T1000 (cell line): ENCODE measurements around the gene S100A12.
"Not testable (repeated sequence)": the region's sequence is repeated elsewhere in the genome, so short reads cannot be mapped to it uniquely, and the experiment has no call there.

Experiments used
- DNase-seq: peaks from one replicate; lab custom pipeline; 2025; ENCODE audit warnings: mixed read lengths; lab: John Stamatoyannopoulos, UW

The S100A12 gene

GRCh38 chr1:153352523-153352922, 22.9 kb downstream of the S100A12 start:
- DNase-seq, result peak; percentile 37

GRCh38 chr1:153350321-153350957, 25.0 kb downstream of the S100A12 start:
- no peak for DNase-seq

DNA sequence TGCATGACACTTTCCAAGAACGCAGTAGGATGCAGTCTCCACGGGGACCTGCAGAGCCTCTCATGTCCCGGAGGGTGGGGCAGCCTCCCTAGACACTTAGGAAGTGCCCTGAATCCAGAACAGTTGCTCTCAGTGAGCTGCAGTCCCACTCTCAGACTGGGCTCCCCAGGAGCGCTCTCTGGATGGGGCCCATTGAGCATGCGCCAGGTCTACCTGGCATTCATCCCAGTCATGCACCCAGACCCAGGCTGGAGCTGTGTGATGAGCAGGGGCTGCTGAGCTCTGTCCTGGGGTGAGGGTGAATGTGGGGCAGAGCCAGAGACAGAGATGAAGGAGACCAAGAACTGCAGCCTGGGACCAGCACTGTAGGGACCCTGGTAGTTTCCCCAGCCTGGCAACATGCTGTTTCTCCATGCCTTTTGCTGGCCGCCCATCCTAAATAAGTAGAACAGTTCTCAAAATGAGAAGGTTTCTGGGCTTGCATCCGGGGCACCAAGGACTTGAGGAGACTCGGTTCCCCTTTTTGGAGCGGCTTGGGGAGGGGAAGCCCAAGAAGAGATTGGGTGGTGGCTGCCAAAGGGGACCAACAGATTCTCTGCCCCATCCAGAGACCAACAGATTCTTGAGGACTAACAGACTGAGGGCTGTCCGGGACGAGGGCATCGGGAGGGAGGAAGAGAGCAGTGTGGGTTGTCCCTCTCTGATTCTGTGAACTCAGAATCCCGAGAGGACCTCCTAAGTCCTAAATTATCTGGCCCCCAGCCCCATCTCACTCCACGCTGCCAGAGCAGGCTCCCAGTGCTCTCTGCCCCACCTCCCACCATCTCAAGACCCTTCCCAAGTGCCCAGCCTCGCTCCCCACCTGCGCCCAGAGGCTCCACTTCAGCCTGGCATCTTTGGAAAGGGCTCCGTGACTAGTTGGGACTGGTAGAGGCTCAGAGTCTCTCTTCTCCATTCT, 25.8 kb downstream of the S100A12 start:
- DNase-seq, result no peak

DNA sequence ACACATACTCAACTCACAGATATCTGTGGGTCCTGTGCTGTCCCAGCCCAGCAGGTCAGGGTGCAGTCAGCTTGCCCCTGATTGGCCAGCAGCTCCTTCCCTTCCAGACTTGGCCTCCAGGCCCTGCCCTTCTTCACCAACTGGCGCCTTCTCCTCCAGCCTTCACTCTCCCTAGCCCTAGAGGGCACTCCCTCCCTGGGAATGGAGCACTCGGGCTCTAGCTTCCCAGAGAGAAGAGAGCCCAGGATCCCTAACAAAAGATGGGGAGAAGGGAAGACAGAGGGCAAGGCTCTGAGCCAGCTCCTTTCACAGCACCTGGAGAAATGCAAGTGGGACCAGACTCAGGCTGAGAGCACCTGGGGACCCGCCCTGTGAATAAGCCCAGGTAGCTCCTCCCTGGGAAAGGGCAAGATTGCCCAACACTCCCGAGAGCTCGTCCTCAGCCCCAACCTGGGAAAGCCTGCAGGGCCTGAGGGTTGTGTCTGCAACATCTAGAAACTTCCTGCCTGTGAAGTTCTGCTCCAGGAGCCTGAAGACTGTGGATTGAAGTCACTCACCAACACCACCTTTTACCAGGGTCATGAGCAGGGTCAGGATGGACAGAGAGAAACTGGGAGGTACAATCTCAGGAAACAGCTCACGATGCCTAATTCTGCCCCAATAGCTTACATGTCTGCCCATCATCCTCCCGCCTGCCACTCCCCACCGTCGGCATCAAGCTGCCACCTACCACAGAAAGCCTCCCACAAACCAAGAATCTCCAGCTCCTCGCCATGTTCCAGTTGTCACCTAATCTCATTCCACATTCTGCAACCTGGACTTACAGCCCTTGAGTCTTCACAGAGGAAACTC, 26.7 kb downstream of the S100A12 start, which contains the start of gene PGLYRP4:
Gene PGLYRP4 (minus strand): TSS at position 331 of the 852 bp plus-strand sequence. CDS start 909 bp downstream, outside the sequence.
- no peak for DNase-seq

DNA sequence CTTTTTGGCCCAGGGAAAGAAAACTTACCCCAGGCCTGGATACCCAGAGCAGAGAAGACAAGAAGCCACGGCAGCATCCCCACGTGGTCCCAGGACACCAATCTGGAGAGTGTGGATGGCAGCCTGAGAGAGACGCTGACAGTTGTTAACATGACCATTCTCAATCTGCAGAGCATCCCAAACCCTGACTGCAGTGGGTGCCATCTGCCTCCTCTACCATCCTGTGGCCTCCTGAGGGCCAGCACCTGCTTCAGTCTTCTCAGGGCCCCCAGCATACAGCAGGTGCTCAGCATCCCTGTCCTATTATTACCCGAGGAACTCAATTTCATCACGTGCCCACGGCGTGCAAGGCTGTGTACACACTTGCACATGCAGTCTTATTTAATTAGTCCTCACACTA, 27.6 kb downstream of the S100A12 start:
- no peak for DNase-seq

- not testable (repeated sequence) for DNase-seq
Measured at GRCh38 chr1:153347049-153347448, 28.4 kb downstream of the S100A12 start.

GRCh38 chr1:153346077-153346723, 29.2 kb downstream of the S100A12 start:
- no peak for DNase-seq

DNA sequence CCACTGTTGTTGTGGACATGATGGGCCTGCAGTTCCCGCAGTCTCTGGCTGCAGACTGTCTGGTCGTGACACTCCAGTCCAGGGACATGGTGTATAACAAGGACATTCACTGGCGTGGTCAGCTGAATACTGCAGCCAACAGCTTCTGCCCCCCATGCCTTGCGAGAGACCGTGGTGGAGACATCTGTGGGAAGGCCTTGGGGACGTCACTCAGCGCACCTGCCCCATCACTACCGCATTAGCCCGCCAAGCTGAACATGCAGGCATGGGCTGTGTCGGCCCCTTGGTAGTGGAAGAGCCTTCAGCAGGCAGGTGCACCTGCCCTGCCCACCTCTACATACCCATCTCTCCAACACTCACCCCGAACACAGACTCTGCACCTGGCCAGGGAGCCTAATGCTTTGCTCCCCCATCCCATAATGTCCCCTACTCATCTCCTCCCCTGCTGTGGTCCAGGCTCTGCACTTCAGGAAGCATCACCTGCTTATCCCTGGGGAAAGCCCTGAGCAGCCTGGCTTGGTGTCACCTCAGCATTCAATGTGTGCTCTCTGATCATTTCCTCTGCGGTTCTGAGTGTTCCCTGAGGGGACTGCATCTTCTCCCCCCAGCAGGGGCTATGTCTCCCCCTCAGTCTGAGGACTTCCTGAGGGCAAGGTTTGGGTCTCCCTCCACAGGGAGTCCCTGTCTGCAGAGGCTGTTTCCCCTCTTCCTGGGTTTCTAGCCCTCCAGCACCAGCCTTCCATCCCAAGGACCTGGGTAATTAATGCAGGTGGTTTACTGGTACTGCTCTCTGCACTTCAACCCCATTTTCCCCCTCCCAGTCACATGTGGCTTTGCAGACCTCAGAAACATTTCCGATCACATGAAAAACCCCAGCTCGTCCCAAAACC, 30.0 kb downstream of the S100A12 start:
- DNase-seq, result no peak

DNA sequence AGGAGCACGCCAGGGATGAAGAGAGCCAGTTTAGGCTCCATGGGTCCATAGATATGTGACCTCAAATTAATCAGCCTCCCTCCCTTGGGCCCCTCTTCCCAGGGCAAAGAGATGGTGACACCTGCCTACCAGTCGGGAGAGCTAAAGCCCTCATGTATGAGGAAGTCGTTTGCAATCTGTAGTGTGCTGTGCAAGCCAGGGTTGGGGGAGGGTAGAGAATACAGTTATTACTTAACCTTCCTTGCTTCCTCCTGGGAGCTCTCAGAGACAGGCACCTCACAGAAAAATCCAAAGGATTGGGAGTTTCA, 30.7 kb downstream of the S100A12 start:
- no peak for DNase-seq

DNA sequence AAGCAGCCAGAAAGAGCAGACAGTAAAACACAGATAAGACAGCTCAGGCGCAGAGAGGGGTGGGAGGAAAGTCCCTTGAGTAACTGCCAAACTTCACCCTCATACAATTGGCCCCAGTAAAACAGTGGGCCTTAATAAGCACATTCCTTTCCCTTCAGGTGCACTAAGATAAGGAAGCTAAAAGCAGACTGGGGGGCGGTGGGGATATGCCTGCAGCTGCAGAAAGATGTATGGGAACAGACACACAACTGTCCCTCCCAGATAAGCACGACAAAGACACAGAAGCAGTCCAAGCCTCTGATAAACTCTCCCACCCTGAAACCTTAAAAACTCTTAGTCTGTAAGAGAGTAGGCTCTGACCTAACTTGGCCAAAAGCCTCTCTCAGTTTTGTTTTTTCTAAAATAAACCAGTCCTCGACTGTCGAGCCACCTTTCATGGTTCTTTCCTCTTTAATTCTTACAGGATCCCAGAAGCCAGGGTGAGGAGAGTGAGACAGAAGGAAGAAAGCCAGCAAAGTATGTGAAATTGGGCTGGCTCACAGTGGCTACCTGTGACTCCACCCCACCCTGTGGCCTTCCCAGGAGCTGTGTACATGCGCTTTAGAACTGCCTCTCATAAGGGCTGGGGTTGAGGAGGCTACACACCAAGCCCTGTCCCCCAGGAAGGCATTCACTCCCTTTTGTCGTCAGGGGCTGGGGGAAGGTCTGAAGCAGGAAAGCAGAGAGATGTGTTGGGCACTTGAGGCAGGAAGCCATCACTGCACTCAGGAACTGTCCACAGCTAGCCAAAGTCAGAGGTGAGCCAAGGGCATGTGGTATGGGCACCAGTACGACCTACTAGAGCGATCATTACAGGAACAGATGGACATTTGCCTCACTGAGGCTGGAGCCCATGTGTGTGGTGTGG, 31.4 kb downstream of the S100A12 start:
- no peak for DNase-seq

GRCh38 chr1:153343040-153343681, 32.3 kb downstream of the S100A12 start:
- DNase-seq, result no peak

- DNase-seq, result no peak
Measured at GRCh38 chr1:153342178-153342577, 33.2 kb downstream of the S100A12 start.

DNA sequence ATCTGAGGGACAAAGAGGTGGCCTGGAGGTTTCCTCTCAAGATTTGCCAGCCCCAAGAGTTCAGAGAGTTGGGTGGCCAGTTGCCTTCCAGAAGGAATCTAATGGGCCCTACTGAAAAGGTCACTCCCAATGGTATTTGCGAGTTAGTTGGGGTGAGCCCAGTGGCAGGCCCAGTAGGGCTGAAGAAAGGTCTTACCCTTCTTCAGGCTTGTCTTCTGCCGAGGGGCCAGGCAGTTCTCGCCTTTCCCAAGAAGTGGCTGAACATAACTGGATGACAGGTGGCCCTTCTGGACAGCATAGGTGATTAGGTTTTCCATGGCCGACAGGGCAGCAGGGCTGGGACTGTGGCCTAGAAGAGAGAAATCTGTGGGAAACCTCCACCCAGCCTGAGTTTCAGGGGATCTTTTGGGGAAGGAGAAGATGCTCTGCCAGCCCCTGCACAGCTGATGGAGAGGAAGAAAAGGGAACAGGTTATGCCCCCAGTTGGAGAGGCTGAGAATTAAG, 33.9 kb downstream of the S100A12 start:
- DNase-seq, result no peak

DNA sequence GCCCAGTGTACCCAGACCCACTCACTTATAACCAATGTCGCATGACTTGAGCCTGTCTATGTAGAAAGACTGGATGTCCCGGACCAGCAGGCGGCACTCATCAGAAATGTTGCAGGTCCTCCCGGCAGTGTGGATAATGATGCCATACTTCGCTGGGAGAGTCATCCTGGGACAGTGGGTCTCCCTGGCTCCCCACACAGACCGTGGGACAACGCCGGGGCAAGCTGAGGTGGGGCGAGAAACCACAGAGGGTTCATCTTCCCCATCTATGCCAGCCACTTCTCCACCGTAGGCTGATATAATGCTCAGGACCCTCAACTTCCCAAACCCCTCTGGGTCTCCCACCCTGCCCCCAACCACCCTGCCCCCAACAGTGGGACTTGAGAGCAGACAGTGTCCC, 35.1 kb downstream of the S100A12 start:
- DNase-seq, result no peak

- no peak for DNase-seq
Measured at GRCh38 chr1:153339802-153340201, 35.6 kb downstream of the S100A12 start.

DNA sequence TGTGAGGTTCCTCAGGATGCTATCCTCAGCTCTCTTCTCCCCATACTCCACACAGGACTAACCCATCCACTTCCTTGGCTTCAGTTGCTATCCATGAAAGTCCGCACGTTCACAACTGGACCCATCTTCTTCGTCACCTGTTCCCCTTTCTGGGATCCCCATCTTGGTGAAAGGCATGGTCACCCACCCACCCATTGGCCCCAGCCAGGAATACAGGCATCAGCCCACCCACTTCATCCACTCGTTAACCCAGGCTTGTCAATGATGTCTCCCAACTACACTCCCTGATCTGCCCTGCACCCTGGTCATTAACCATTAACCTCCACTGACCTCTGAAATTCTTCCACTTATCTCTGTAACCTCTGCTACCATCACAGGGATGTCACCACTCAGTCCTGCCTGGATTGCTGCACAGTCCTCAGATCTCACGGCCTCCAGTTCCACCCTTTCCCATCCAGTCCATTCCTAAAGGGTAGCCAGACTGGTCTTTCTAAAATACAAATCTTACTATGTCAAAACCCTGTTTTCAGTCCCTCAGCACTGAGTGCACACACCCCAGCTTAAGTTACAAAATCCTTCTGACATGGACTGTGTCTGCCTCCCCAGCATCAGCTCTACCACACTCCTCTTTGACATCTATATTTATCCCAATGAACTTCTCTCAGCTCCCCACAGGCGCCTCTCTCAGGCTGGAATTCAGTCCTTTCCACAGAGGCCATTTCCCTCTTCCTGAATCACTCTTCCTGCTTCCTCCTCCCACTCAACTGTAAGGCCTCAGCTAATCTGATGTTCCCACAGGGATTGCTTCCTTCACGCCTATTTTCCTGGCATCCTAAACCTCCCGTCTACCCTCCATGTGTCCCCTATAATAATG, 37.2 kb downstream of the S100A12 start:
- DNase-seq, result no peak

- no peak for DNase-seq
Measured at GRCh38 chr1:153336650-153337049, 38.8 kb downstream of the S100A12 start.

DNA sequence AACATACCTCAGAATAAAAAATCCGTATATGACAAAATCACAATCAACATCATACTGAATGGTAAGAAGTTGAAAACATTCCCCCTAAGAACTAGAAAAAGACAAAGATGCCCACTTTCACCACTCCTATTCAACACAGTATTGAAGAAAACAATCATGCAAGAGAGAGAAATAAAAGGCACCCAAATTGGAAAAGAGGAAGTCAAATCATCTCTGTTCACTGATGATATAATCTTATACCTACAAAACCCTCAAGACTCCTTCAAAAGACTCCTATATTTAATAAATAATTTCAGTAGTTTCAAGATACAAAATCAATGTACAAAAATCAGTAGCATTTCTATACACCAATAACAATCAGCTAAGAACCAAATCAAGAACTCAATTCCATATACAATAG, 41.5 kb downstream of the S100A12 start:
- DNase-seq, result no peak
